ENCODE data around the gene TRAP1.

- TF ChIP-seq, protein P1, sequence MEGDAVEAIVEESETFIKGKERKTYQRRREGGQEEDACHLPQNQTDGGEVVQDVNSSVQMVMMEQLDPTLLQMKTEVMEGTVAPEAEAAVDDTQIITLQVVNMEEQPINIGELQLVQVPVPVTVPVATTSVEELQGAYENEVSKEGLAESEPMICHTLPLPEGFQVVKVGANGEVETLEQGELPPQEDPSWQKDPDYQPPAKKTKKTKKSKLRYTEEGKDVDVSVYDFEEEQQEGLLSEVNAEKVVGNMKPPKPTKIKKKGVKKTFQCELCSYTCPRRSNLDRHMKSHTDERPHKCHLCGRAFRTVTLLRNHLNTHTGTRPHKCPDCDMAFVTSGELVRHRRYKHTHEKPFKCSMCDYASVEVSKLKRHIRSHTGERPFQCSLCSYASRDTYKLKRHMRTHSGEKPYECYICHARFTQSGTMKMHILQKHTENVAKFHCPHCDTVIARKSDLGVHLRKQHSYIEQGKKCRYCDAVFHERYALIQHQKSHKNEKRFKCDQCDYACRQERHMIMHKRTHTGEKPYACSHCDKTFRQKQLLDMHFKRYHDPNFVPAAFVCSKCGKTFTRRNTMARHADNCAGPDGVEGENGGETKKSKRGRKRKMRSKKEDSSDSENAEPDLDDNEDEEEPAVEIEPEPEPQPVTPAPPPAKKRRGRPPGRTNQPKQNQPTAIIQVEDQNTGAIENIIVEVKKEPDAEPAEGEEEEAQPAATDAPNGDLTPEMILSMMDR (IDR thresholded peaks at IDR 0.05), result no peak
- no peak for TF ChIP-seq POLR2A (IDR thresholded peaks at IDR 0.05)
Measured at GRCh38 chr16:3645108-3645503, 72.2 kb downstream of the TRAP1 start.

Data from adrenal gland (tissue), 5 donors.